Measurements from ENCODE around the gene SLC49A4.

The SLC49A4 gene

DNA sequence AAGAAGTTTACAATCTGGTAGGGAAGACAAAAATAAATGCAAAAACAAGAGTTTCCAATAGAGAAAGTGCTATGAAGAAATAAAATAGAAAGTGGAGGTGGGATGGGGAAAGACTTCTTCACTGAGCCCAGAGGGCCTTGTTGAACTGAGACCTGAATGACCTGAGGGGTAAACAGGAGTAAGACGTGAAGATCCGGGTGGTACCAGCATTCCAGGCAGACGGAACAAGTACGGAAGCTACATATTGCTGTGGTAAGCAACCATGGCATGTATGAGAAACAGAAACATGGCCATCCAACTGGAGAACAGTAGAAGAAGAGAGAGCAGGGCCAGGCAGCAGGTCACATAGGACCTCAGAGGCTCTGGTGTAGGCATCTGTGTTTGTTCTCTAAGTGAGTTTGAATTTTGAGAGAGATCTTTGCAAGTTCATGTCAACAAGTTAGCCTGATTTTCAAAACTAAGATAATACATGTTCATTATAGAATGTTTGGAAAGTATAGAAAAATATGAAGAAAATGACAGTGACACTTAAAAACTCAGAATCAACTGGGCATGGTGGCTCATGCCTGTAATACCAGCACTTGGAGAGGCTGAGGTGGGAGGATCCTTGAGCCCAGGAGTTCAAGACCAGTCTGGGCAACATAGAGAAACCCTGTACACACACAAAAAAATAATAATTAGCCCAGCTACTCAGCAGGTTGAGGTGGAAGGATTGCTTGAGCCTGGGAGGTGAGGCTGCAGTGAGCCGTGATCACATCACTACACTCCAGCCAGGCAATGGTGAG lies 64.3 kb downstream of the SLC49A4 start:
- no peak overlapping the region for H3K27ac ChIP-seq
- no peak for TF ChIP-seq CTCF (IDR thresholded peaks at IDR 0.05)
- no peak for TF ChIP-seq ZFX (IDR thresholded peaks at IDR 0.05; ENCODE audit: borderline replicate concordance)

- no peak overlapping the region for H3K27ac ChIP-seq
- TF ChIP-seq ZFX (IDR thresholded peaks at IDR 0.05; ENCODE audit: borderline replicate concordance) (no peak), CTCF (IDR thresholded peaks at IDR 0.05) (no peak)
Measured at GRCh38 chr3:122862381-122862780, 67.5 kb downstream of the SLC49A4 start.

- TF ChIP-seq ZFX (IDR thresholded peaks at IDR 0.05; ENCODE audit: borderline replicate concordance) = no peak
- no peak for TF ChIP-seq CTCF (IDR thresholded peaks at IDR 0.05)
- H3K27ac ChIP-seq = no peak overlapping the region
Measured at GRCh38 chr3:122864498-122864897, 69.6 kb downstream of the SLC49A4 start.

- TF ChIP-seq CTCF (IDR thresholded peaks at IDR 0.05) (no peak), ZFX (IDR thresholded peaks at IDR 0.05; ENCODE audit: borderline replicate concordance) (no peak)
Measured at GRCh38 chr3:122868322-122868721, 73.5 kb downstream of the SLC49A4 start.

DNA sequence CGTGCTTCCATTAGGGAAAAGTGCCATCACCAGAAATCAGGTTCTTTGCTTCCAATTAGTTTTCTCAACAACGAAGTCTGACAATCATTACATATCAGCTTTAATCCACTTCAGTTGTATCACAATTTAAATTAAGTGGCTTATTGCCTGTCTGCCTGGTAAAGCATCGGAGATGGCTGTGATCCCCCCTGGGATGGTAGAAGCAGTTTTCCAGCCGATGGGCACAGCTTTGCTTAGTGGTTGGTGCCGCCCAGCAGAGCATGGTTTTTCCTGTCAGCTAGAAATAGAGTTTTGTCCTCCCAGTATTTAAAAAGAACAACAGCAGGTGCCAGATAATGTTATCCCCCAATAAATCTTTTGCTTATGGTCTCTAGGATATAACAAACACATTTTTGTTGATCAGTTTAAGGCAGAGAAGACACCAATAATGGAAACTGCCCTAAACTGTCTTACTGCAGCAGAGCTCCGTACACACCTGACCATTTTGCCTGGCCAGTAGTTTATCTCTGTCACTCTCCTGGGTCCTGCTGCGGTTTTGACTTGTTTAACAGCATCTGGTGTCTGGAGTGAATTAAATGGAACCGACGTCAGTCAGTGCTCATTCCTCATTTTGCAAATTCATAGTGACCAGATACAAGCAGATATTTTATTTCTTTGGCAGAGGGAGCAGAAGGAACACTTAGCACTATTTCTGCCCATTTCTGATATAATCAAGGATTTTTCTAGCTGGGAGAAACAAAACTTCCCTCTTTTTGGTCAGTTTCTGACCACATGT lies 79.1 kb downstream of the SLC49A4 start:
- no peak overlapping the region for H3K27ac ChIP-seq
- TF ChIP-seq ZFX (IDR thresholded peaks at IDR 0.05; ENCODE audit: borderline replicate concordance) = no peak
- no peak for TF ChIP-seq CTCF (IDR thresholded peaks at IDR 0.05)

More at GRCh38 chr3:122868322-122868721, 73.5 kb downstream of the SLC49A4 start:
- no peak overlapping the region for H3K27ac ChIP-seq

- TF ChIP-seq ZFX (IDR thresholded peaks at IDR 0.05; ENCODE audit: borderline replicate concordance) = no peak
- no peak for TF ChIP-seq CTCF (IDR thresholded peaks at IDR 0.05)
- H3K27ac ChIP-seq = no peak overlapping the region
Measured at GRCh38 chr3:122875547-122876127, 80.8 kb downstream of the SLC49A4 start.
